Hippocampal formation (tissue), 2 donors: ENCODE results near the gene CYRIA.

ENCODE experiments used
- DNase-seq, 2 donors: peaks; one replicate each; lab custom pipeline; 2025; lab: John Stamatoyannopoulos, UW

CYRIA gene

GRCh38 chr2:16650287-16651249 is 15.1 kb downstream of the CYRIA start:
- peak in 1 of 2 donors; percentile 31 for DNase-seq

DNA sequence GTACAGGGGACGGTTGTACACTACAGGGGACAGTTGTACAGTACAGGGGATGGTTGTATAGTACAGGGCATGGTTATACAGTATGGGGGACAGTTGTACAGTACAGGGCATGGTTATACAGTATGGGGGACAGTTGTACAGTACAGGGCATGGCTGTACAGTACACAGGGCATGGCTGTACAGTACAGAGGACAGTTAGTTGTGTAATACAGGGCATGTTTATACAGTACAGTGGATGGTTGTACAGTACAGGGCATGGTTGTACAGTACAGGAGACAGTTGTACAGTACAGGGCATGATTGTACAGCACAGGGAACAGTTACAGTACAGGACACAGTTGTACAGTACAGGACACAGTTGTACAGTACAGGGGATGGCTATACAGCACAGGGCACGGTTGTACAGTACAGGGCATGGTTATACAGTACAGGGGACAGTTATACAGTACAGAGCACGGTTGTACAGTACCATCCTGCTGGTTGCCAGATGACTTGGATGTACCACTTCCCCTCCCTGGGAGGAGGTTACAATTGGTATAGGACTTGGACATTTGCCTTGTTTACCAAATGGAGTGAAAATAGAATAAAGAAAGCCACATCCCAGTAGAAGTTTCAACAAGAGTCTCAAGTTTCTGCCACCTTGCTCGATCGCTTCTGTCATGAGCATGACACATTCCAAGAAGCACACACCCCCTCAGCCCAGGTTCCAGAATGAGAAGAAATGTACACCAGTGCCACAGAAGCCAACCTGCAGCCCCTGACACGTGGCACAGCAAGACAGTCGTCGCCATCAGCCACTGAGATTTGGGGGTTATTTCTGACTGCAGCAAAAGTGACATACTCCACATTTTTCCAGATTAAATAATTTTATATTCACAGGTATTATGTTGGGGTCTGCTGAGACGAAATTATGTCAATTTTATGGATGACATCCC is 16.0 kb downstream of the CYRIA start:
- DNase-seq = no peak

GRCh38 chr2:16647992-16648617 is 17.5 kb downstream of the CYRIA start:
- no peak for DNase-seq

DNA sequence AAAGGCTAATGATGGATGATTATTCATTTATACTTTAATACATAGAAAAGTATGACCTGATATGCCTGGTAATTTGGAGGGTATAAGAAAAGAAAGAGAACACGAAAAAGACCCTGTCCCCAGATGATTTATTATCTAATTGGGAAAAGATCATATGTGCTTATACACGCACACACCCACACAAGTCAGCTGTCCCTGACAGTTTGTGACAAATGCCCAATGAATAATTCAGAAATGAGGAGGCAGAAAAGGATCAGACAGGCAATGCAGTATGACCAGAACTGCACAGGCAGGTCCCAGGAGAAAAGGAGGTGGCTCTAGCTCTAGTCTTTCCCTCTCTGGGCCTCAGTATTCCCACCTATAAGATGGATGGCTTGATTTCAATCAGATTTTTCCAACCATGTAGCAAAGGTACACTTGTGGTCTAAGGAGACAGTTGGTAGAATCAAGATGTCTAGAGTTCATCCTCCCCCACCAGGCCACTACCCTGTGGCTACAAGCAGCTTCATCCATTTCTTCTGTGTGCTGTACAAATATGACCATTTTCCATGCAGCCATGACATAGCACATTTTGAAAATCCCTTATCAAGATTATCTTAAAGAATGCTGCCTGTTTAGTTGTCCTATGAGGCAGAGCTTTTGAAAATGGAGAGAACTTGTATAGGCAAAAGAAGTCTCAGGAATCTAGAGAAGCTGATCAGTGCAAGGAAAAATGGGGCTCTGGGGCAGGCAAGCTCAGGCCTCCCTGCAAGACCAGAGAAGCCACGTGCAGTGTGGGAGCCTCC is 19.7 kb downstream of the CYRIA start:
- no peak for DNase-seq

- no peak for DNase-seq
Measured at GRCh38 chr2:16645088-16645487, 20.5 kb downstream of the CYRIA start.

GRCh38 chr2:16644221-16644925 is 21.3 kb downstream of the CYRIA start:
- DNase-seq = no peak

DNA sequence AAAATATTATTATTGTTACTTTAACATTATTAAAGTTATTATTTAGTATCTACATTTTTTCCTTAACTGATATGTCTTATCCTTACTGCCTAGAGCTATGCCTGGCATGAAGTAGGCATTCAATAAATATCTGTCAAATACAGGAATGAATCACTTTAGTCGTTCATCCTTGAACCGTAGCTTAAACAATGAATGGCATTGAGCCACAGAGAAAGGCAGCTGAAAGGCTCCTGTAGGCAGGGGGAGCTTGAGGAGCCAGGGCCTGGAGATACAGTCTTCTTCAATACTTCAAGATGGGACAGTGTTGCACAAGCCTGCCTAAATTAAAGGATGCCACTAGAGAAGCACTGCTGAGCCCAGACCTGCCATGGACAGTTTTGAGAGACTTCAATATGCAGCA is 22.5 kb downstream of the CYRIA start:
- no peak for DNase-seq

DNA sequence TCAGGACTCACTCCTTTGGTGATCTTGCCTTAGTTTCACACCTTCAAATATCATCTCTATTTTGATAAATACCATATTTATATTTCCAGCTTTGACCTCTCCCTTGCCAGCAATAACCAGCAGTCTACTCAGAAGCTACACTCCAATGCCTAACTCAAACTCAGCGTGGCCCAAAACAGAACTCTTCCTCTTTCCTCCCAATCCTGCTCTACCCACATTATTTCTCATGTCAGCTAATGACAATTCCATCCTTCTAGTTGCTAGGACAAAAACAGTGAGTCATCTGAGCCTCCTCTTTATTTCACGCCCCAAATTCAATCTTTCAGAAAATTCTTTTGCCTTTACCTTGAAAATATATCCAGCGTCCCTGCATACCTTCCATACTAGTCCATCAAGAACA is 23.5 kb downstream of the CYRIA start:
- no peak for DNase-seq

GRCh38 chr2:16641509-16641908 is 24.1 kb downstream of the CYRIA start:
- DNase-seq = no peak

GRCh38 chr2:16640867-16641266 is 24.8 kb downstream of the CYRIA start:
- no peak for DNase-seq

DNA sequence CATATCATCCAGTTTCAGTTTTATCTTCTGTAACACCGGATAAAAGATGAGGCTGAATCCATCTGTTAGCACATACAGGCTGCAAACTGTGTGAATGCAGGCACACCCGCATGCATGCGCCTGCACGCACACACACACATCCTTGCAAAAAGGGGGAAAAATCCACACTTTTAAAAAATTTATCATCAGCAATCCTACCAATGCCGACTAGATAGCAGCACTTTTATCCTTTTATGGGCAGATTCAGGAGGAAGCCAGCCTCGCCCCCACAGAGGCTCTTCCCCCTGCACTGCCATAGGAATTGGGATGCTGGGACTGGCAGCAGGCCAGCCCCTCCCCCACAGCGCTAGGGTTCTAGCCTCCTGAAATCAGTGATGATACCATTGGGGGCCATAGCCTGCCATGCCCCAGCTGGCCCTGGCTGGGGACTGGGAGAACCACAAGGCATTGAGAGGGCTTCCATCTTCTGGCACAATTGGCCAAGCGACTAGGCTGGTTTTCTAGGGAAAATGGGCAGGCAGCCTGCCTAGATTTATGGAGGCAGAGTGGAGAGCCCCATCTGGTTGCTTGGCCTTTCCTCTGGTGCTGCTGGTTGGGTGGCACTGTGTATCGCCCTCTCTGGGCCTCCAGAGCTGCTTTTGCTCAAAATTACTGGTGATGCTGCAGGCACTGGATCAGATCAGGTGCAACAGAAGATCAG is 25.5 kb downstream of the CYRIA start:
- peak in 1 of 2 donors; percentile 37 for DNase-seq

- no peak for DNase-seq
Measured at GRCh38 chr2:16639431-16639830, 26.2 kb downstream of the CYRIA start.

DNA sequence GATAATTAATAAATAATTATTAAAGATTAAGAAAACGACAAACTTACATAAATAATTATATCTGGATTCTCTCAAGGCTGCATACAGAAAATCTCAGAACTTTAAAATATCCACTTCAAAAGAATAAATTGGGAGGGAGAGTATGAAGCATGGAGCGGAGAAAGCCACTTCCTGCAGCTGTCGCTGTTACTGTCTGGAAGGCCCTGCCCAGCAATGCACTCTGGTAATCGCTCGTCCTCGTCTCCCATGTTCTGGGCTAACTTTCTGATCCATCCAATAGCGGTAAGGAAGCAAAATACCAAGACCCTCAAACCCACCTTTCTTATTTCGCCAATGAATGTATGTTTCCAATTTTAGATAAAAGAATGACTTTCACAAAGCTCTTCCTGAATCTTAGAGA is 26.7 kb downstream of the CYRIA start:
- DNase-seq = no peak

DNA sequence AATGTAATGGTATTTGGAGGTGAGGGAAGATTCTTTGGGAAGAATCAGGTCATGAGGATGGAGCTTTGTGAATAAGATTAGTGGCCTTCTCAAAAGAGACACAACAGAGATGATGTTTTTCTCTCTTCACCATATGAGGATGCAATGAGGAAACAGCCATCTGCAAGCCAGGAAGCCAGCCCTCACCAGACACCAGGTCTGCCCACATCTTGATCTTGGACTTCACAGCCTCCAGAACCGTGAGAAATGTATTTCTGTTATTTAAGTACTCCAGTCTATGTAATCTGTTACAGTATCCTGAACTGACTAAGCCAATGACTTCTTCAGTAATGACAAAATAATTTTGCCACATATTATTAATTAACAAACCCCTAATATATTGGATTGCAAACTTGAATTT is 28.3 kb downstream of the CYRIA start:
- DNase-seq = no peak

DNA sequence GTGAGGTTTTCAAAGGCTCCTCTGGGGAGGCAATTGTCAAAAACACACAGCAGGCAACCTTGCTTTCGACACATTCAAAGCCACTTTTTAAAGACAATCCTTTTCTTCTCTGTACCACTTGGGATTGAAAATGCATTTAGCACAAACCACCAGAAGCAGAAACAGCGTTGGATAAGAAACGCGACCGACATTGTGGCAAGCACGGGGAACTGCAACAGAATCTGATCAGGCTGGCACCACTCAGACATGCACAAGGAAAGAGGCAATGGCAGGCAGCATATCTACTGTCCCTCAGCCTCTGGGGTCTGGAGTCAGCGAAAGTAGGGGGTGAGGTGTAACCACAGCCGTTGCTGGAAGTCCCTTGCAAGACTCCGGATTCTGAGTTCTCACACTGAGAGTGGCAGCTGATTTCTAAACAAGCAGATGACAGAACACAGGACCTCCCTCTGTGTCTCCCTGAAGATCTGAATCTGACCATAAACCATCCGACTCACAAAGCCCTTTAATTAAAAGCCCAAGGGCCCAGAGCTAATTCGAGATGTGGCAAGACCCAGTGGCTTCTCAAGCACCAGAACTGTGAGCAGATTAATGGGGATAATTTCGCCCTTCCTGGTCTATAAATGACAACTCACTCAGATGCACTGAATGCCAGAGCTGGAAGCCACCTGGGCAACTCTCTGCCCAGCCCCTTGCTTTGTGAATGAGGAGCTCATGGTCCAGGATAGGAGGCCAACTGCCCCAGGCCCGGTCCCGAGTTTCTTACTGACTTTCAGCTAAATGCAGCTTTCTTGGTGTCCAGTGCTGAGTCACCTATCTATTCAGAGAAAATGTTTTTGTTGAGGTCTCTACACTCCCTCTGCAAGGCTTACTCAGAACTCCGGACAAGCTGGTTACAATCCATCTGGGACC is 29.6 kb downstream of the CYRIA start:
- DNase-seq = peak; percentile 31 to 60

DNA sequence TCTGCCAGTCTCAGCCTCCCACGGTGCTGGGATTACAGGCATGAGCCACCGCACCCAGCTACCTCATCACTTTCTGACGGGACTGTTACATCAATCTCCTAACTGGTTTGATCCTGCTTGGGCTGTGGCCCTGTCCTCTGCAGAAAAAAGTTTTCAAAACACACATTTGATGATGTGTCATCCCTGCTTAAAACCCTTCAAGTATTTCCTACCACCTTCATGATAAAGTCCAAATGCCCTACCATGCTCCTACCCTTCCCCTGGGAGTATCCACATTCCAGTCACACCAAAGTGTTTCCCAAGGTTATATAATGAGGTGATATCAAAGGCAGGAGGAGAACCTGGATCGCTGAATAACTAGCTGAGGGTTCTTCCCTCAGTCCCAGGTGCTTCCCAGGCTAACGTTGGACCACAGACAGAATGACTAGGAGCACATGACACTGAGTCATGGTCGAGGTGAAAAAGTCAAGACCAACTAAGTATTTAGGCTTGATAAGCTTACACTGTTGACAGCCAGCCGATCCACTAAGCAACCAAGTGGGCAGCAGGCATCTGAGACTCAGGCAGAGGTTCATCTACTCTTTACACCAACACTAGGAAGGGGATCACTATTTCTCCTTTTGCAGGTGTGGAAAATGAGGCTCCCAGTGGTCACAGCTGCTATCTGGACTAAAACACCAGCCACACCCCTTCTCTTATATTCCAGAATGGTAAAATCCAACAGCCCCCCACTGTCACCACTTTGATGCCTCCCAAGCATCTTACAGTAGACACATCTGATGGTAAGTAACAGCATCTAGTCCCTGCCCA is 31.8 kb downstream of the CYRIA start:
- DNase-seq = no peak

DNA sequence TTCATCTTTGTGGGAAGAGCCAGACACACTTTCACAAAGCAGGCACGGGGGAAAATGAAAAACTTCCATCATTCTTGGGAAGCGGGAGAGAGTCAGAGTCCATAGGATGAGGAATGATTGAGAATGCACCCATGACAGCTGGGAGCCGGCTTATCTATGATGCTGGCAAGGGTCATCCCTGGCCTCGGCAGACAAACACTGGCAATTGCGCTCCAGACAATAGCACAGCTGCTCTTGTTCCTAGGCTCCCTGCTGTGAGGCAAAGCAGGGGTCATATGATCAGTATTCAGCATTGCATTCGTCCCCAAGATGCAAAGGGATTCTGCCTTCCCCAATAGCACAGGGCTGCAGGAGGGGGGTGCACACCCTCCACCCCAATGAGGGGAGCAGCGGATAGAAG is 33.0 kb downstream of the CYRIA start:
- DNase-seq = peak; percentile 30 to 37

DNA sequence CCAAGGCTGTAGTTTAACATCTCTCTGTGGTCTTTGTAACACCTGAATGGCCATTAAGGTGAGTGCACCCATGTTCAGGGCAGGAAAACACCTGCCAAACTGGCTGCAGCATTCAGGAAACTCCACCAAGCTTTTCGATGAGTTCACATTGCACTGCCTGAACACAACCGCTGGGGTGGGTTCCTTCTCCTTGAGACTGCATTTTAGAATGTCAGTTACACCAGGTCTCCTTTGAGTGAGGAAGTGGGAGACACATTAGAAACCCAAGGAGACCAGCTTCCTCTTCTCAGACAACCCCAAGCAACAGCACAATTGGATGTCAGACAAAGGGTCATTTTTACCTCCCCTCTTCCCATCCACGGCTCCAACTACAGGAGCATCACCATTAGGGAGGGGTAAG is 35.2 kb downstream of the CYRIA start:
- DNase-seq = no peak
